HG03060 (cell line): Measurements from ENCODE around the gene LIN7C.

Source experiments
- ATAC-seq: cut with Tn5 transposase; IDR thresholded peaks from one replicate; pipeline ENCODE4 v1.9.1; 2021; ENCODE audit warnings: low read depth, moderate number of reproducible peaks; ENCODE audit not compliant: unreplicated experiment

Gene LIN7C

DNA sequence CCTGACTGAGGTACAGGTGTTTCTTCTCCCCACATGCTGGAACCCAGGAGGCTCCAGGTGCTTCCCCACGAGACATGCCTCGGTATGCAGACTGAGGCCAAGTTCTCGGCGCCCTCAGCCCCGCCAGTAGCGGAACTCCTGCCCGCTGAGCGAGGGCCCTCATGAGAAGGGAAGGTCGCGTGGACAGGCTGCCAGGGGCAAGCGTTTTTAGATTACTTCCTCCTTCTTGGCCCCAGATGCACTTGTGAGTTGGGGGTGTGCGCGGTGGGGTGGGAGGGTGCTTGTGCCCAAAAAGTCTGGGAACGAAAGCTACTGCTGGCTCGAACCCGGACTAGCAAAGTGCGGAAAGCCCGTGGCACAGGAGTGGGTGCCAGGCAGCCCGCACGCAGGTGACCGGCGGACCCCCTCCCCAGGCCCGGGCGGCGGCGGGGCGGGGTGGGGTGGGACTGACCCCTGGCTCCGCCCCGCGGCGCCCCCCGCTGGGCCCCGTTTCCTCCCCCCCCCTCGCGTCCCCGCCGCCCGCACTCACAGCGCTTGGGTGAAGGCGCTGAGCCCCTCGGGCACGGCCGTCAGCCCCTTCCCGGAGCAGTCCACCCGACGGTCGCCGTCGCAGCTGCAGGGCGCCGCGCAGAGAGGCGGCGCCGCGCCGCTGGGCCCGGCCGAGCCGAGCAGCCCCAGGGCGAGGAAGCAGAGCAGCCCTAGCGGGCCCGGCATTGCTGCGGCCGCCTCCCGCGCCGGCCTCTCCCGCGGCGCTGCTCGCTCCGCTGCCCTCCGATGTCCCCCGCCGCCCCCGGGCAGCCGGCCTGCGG lies 34.8 kb downstream of the LIN7C start:
- no peak for ATAC-seq

DNA sequence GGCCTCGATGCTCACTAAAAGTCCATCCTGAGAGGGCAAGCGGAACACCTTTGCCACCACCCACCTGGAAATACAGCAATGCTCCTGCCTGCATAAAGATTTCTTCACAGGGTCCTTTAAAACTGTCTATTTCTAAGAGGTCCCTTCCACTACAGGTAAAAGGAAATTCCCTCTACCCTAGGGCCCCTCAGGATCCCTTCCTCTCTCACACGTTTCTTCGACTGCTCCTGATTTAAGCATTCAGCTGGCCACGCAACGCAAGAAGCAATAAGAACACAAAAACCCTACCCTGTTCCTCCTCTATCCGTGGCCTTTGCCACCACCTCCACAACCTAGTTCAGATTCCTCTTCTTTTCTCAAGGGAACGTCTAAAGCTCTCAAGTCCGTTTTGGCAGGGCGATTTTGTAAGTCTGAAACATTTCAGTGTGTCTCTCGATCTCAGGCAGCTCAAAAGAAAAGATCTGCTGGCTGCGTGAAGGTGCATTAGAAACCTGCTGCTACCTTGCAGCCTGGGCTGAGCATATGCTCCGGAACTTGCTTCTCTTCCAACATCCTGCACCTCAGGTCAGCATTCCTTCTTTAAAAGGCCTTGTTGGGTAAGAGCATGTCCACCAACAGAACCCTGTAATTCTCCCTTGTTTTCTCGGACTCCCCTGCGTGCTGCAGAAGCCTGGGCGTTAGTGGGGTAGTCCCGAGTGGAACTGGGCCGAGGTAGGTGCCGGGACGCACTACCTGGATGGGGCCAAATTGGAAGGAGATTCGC lies 35.6 kb downstream of the LIN7C start:
- ATAC-seq: no peak

DNA sequence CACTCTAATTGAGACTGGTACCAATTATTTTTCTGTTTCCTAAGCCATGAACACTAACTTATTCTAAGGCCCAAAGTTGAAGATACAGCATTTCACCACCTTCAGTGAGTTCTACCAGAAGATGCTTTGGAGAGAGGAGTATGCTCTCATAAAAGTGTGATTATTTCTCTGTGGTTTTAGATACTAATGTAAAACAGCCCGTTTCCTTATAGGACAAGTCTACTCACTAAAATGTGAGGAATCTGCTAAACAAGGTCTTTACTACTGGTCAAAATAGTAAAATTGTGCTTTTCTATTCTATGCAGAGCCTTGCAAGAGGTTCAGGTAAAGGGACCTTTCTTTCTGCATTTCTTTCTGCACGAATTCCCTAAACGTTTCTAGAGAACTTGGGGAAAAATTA lies 36.4 kb downstream of the LIN7C start:
- no peak for ATAC-seq

- no peak for ATAC-seq
Measured at GRCh38 chr11:27468995-27469695, 37.4 kb downstream of the LIN7C start.

GRCh38 chr11:27468209-27468994 lies 38.2 kb downstream of the LIN7C start:
- no peak for ATAC-seq

DNA sequence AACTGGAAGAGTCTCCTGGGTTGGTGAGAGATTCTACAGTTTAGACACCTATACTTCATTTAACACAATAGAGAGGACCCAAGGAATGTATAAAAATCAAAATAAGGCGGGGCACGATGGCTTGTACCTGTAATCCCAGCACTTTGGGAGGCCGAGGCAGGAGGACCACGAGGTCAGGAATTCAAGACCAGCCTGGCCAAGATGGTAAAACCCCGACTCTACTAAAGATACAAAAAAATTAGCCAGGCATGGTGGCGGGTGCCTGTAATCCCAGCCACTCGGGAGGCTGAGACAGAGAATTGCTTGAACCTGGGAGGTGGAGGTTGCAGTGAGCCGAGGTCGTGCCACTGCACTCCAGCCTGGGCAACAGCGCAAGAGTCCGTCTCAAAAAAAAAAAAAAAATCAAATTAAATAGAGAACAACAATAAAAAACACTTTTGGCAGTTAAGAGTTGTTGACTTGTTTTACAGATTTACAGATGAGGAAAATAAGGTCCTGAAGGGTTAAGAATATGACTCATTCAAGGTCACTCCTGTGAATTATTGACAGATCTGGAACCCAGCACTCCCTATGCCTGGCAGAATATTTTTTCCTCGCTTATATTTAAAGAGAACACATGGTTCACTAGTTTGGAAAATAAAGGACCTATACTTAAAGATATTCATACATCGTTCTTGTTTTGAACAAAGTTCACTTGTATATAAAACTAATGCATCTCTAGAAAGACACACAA lies 39.2 kb downstream of the LIN7C start:
- ATAC-seq: no peak

DNA sequence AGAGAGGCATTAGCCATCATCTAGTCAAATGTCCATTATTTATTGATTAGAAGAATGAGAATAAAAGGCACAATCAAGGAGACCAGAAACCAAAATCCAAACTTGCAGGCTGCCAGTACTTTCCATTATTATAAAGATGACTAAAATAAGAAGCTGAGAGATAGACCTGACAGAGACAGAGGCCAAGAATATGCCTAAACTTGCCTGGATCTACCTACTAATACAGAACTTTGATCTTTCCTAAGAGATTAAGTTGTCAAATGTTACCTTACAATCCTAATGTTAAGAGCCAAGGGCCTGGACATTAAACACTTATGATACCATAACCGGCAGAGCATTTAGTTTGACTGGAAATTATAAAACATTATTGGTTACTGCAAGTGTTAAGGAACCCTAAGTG lies 40.2 kb downstream of the LIN7C start:
- no peak for ATAC-seq

GRCh38 chr11:27465629-27466028 lies 40.9 kb downstream of the LIN7C start:
- no peak for ATAC-seq

DNA sequence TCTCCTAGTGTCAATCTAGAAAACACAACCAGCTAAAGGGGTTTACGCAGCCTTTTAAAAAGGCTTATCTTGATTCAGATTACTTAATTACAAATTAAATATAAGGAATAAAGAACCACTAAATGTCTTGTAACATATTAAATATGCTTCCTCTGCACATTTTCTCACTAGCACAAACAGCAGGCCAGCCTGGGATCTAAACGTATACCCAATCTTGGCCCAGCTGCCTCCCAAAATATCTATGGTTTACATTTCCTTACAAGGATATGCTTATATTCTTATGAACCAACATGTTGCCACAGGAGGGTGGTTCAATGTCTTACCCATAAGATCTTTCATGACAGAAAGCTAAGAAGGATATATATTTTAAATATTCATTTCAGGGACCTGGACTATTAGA lies 41.7 kb downstream of the LIN7C start:
- no peak for ATAC-seq

GRCh38 chr11:27464289-27464696 lies 42.3 kb downstream of the LIN7C start:
- no peak for ATAC-seq

GRCh38 chr11:27462543-27462942 lies 44.0 kb downstream of the LIN7C start:
- no peak for ATAC-seq

GRCh38 chr11:27460158-27460978 lies 46.2 kb downstream of the LIN7C start:
- ATAC-seq: no peak

GRCh38 chr11:27459191-27459590 lies 47.4 kb downstream of the LIN7C start:
- ATAC-seq: no peak

DNA sequence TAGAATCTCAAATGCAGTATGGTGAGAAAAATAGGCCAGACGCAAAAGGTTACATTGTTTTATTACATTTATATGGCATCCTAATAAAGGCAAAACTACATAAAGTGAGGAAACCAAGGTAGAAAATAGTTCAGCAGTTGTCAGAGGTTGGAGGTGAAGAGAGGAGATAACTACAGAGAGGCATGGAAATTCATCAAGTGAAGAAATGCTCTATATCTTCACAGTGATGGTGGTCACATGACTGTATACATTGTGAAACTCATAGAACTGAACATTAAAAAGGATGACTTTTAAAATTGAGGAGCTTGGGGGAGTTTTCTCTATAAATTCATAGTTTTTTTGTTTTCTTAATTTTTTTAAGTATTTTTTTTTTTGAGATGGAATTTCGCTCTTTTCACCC lies 48.4 kb downstream of the LIN7C start:
- ATAC-seq: no peak

DNA sequence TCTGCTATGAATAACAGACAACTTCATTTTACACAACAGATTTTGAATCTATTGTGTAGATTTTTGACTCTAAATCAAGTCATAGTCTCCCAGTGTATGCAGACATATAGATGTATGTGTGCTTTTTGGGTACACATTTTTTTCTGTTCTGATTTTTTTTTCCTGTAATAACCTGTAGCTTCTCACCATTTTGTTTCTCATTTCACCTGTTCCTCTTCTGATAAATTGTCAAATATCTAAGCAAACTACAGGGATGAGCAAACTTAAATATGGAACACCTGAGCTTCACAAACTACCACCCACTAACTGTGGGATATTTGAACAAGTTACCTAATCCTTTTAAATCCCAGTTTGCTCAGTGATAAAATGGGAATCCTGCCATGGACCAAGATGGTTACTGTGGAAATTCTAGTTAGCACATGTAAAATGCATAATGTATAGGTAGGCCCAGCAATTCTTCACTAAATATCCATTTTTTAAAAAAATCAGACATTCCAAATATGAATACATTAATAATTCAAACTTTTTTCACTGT lies 49.7 kb downstream of the LIN7C start:
- no peak for ATAC-seq

GRCh38 chr11:27456140-27456794 lies 50.3 kb downstream of the LIN7C start:
- no peak for ATAC-seq

- ATAC-seq: no peak
Measured at GRCh38 chr11:27455667-27456066, 50.9 kb downstream of the LIN7C start.

- ATAC-seq: no peak
Measured at GRCh38 chr11:27453701-27454100, 52.9 kb downstream of the LIN7C start.
